ENCODE data around the gene TCF12. TPM values are rescaled to one million over a fixed set of nuclear protein-coding genes. Genes with fewer than 3 reads are reported as not detected.

TCF12 gene
- total RNA-seq, 3 donors from 2014 or later (not counting 1 experiment from before 2014, with no cell fraction given), result 84.1 to 111 (median 107) TPM

- H3K4me3 Mint-ChIP-seq, result no peak overlapping the region
- no peak for TF ChIP-seq CTCF (IDR thresholded peaks at IDR 0.05)
- H3K36me3 Mint-ChIP-seq, result no peaks in the 10 kb centered on the region
Observed at GRCh38 chr15:57054204-57054750, 135.8 kb downstream of the TCF12 start.

GRCh38 chr15:57056357-57056756, 137.9 kb downstream of the TCF12 start:
- Mint-ChIP-seq H3K4me1 (peaks cover 71 to 72% of the 10 kb centered on the region in 2 donors), H3K4me3 (no peak overlapping the region), H3K36me3 (no peaks in the 10 kb centered on the region), H3K27ac (no peak overlapping the region), H3K27me3 (ENCODE audit: low read depth in 2 of 2) (no peaks in the 10 kb centered on the region), H3K9me3 (no peaks in the 10 kb centered on the region)
- intact Hi-C loops (cut with micrococcal nuclease), result no loop called here
- DNase-seq, result no peak
- no peaks in the 10 kb centered on the region for H3K4me1 ChIP-seq (ENCODE audit: control insufficient read depth, insufficient read depth, low read length)
- no peak for TF ChIP-seq CTCF (IDR thresholded peaks at IDR 0.05)
- no peaks in the 10 kb centered on the region for H3K27me3 ChIP-seq (ENCODE audit: control insufficient read depth, insufficient read depth, low read length)
- H3K9me3 ChIP-seq (ENCODE audit: control insufficient read depth, insufficient read depth, low read length), result no peaks in the 10 kb centered on the region
- H3K27ac ChIP-seq (ENCODE audit: low read length), result no peak overlapping the region
- H3K36me3 ChIP-seq (ENCODE audit: control insufficient read depth, insufficient read depth, low read length), result no peaks in the 10 kb centered on the region
- H3K4me3 ChIP-seq (ENCODE audit: low read length), result no peak overlapping the region
- no peak for ATAC-seq
- 95% methylated on average over 5 of the region's 7 CpGs for WGBS (ENCODE audit: insufficient coverage)

More at GRCh38 chr15:57054204-57054750, 135.8 kb downstream of the TCF12 start:
- peaks cover 65 to 71% of the 10 kb centered on the region in 2 donors for H3K4me1 Mint-ChIP-seq
- no peaks in the 10 kb centered on the region for H3K27me3 Mint-ChIP-seq (ENCODE audit: low read depth in 2 of 2)
- H3K4me3 ChIP-seq (ENCODE audit: low read length), result no peak overlapping the region
- no peaks in the 10 kb centered on the region for H3K4me1 ChIP-seq (ENCODE audit: control insufficient read depth, insufficient read depth, low read length)
- H3K27me3 ChIP-seq (ENCODE audit: control insufficient read depth, insufficient read depth, low read length), result no peaks in the 10 kb centered on the region
- DNase-seq, result no peak
- no peaks in the 10 kb centered on the region for H3K9me3 ChIP-seq (ENCODE audit: control insufficient read depth, insufficient read depth, low read length)
- no peak for ATAC-seq
- peak overlapping the region in 1 of 2 donors; percentile 2 for H3K27ac Mint-ChIP-seq
- intact Hi-C loops (cut with micrococcal nuclease), result no loop called here
- 100% methylated on average over 1 of the region's 1 CpG for WGBS (ENCODE audit: insufficient coverage)
- H3K9me3 Mint-ChIP-seq, result no peaks in the 10 kb centered on the region
- H3K36me3 ChIP-seq (ENCODE audit: control insufficient read depth, insufficient read depth, low read length), result no peaks in the 10 kb centered on the region
- no peak overlapping the region for H3K27ac ChIP-seq (ENCODE audit: low read length)

- H3K4me3 ChIP-seq (ENCODE audit: low read length), result no peak overlapping the region
- H3K27ac ChIP-seq (ENCODE audit: low read length), result no peak overlapping the region
- no peaks in the 10 kb centered on the region for H3K4me1 ChIP-seq (ENCODE audit: control insufficient read depth, insufficient read depth, low read length)
- Mint-ChIP-seq H3K4me3 (no peak overlapping the region), H3K27me3 (ENCODE audit: low read depth in 2 of 2) (no peaks in the 10 kb centered on the region), H3K9me3 (no peaks in the 10 kb centered on the region), H3K4me1 (peaks cover 62 to 63% of the 10 kb centered on the region in 2 donors), H3K36me3 (no peaks in the 10 kb centered on the region), H3K27ac (peak overlapping the region in 1 of 2 donors; percentile 41)
- H3K9me3 ChIP-seq (ENCODE audit: control insufficient read depth, insufficient read depth, low read length), result no peaks in the 10 kb centered on the region
- WGBS (ENCODE audit: insufficient coverage), result 79% methylated on average over 3 of the region's 3 CpGs
- no peaks in the 10 kb centered on the region for H3K27me3 ChIP-seq (ENCODE audit: control insufficient read depth, insufficient read depth, low read length)
- ATAC-seq (no peak), DNase-seq (no peak)
- H3K36me3 ChIP-seq (ENCODE audit: control insufficient read depth, insufficient read depth, low read length), result no peaks in the 10 kb centered on the region
- TF ChIP-seq CTCF (IDR thresholded peaks at IDR 0.05), result no peak
- intact Hi-C loops (cut with micrococcal nuclease), result no loop called here
Observed at GRCh38 chr15:57057134-57057930, 138.9 kb downstream of the TCF12 start.
